GM12892 (cell line): ENCODE data around the gene HTRA1.

ENCODE experiments used
- DNase-seq: peaks from one replicate; pipeline ENCODE4 v3.0.0; 2011; ENCODE audit not compliant: insufficient read length
- FAIRE-seq: peaks from 2 replicates; lab custom pipeline; 2011; peaks lifted over from hg19 to GRCh38; lab: Jason Lieb, UNC
- POLR2A ChIP-seq: IDR thresholded peaks from 2 replicates; pipeline ENCODE4 v1.6.1; 2011; ENCODE audit warnings: low read depth, low read length, control low read depth
- POLR2AphosphoS5 ChIP-seq: IDR thresholded peaks from 2 replicates; pipeline ENCODE4 v1.6.1; 2011; ENCODE audit warnings: low read depth, low read length, control low read depth
- TAF1 ChIP-seq: IDR thresholded peaks from 2 replicates; pipeline ENCODE4 v1.6.1; 2011; ENCODE audit warnings: low read depth, mild to moderate bottlenecking, control low read depth, low read length, borderline replicate concordance

The HTRA1 gene

GRCh38 chr10:122435212-122435827 is 26.0 kb upstream of the HTRA1 start:
- no peak for DNase-seq
- no peak for FAIRE-seq
- TF ChIP-seq POLR2A (no peak), TAF1 (no peak), POLR2AphosphoS5 (no peak)

GRCh38 chr10:122441961-122442360 is 19.4 kb upstream of the HTRA1 start:
- no peak for FAIRE-seq

GRCh38 chr10:122445469-122445868 is 15.9 kb upstream of the HTRA1 start:
- TF ChIP-seq POLR2AphosphoS5 = no peak
- TF ChIP-seq TAF1 = no peak
- no peak for TF ChIP-seq POLR2A
- FAIRE-seq (no peak), DNase-seq (no peak)

More at GRCh38 chr10:122441961-122442360, 19.4 kb upstream of the HTRA1 start:
- TF ChIP-seq POLR2AphosphoS5 = no peak
- no peak for TF ChIP-seq POLR2A
- TF ChIP-seq TAF1 = no peak
- DNase-seq = no peak

GRCh38 chr10:122445904-122446303 is 15.4 kb upstream of the HTRA1 start:
- DNase-seq (no peak), FAIRE-seq (no peak)
- TF ChIP-seq TAF1 (no peak), POLR2A (no peak), POLR2AphosphoS5 (no peak)

GRCh38 chr10:122446668-122447423 is 14.5 kb upstream of the HTRA1 start:
- TF ChIP-seq POLR2AphosphoS5 (no peak), POLR2A (no peak), TAF1 (no peak)
- no peak for DNase-seq
- FAIRE-seq = no peak

GRCh38 chr10:122448600-122448999 is 12.8 kb upstream of the HTRA1 start:
- DNase-seq = no peak
- TF ChIP-seq POLR2A = no peak
- no peak for TF ChIP-seq TAF1
- FAIRE-seq = peak; percentile 17

GRCh38 chr10:122449153-122449552 is 12.2 kb upstream of the HTRA1 start:
- FAIRE-seq = no peak
- TF ChIP-seq TAF1 (no peak), POLR2A (no peak), POLR2AphosphoS5 (no peak)
- no peak for DNase-seq

- no peak for TF ChIP-seq POLR2A
- TF ChIP-seq POLR2AphosphoS5 = no peak
- TF ChIP-seq TAF1 = no peak
- FAIRE-seq = no peak
- DNase-seq = no peak
Measured at GRCh38 chr10:122450353-122450990, 10.9 kb upstream of the HTRA1 start.

GRCh38 chr10:122454071-122454470 is 7.3 kb upstream of the HTRA1 start:
- DNase-seq = no peak
- no peak for FAIRE-seq
- no peak for TF ChIP-seq POLR2A
- TF ChIP-seq POLR2AphosphoS5 = no peak
- TF ChIP-seq TAF1 = no peak

GRCh38 chr10:122454603-122455080 is 6.7 kb upstream of the HTRA1 start, which contains the start of gene ARMS2:
ARMS2 (plus strand) TSS chr10:122454653; CDS start chr10:122454728, 75 bp downstream.
- DNase-seq (no peak), FAIRE-seq (no peak)
- TF ChIP-seq POLR2A (no peak), TAF1 (no peak), POLR2AphosphoS5 (no peak)

- FAIRE-seq = no peak
- no peak for DNase-seq
- TF ChIP-seq POLR2A (no peak), TAF1 (no peak), POLR2AphosphoS5 (no peak)
Measured at GRCh38 chr10:122455376-122456079, 5.8 kb upstream of the HTRA1 start.
